GM10248 (cell line): ENCODE measurements around the gene WDR6.

Source experiments
- CTCF ChIA-PET: fragments of 300-600 bp; sonication (Branson Sonifier 250); formaldehyde crosslinking; extraction: SDS; loops from one replicate; lab custom pipeline; 2021; ENCODE audit warnings: antibody characterized with exemption; lab: Yijun Ruan, JAX
- POLR2A ChIA-PET: fragments of 350-650 bp; sonication (Branson Sonifier 250); formaldehyde crosslinking; extraction: SDS; loops from one replicate; lab custom pipeline; 2020; ENCODE audit warnings: antibody characterized with exemption; lab: Yijun Ruan, JAX
- DNase-seq: peaks from one replicate; pipeline ENCODE4 v3.0.0; 2012; ENCODE audit errors: extremely low spot score
- CTCF ChIP-seq: IDR thresholded peaks from 2 replicates; pipeline ENCODE4 v1.5.1; 2012; ENCODE audit warnings: mild to moderate bottlenecking, low read depth; ENCODE audit errors: extremely low read depth, missing control alignments, control extremely low read depth

Gene WDR6

DNA sequence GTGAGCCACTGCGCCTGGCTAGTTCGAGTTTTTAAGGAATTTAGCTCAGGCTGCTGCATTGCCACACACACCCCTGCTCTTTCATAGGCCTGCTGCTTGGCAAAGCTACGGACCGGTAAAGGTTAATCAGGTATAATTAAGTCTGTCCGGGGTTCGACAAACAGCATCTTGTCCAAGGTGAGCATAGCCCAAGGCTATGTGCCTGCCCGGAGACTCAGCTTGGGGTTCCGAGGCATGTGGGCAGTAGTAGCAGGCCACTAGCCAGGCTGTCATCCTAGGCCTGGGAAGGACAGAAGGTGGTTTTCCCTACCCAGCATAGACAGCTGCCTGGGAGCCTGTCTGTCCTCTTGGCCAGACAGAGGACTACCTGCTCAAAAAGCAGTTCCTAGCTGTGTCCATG, 10.6 kb upstream of the WDR6 start:
- no peak for DNase-seq
- POLR2A ChIA-PET, result no interaction called here
- TF ChIP-seq CTCF, result no peak
- CTCF ChIA-PET, result interaction anchor here (1.0 to 2.0 kb wide), 5 partner anchors 8 to 25 kb away, joined by 3 to 16 read pairs (median 4); partner anchors contain the start of genes NDUFAF3 and WDR6

DNA sequence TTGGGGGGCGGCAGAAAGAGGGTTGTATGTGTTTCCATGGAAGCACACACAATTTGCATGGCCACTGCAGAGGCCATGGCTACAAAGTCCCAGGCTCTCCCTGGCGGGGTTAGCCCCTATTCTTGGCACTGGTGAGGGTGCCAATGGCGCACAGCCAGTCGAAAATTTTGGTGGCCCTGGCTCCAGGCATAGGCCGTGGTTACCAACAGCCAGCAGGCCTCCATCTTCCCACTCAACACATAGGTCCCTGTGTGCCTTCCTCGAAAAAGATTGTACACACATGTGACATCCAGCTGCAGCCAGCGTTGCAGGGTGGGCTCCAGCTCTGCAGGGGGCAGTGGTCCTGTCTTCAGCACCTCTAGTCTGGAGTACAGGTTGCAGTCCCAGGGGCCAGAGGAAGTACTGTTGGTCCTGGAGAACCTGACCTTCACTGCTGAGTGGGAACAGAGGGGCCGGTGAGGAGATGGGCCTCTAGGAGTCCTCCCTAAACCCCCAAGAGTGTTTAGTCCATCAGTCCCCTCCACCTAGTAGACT, 10.0 kb upstream of the WDR6 start:
- TF ChIP-seq CTCF, result no peak
- CTCF ChIA-PET, result interaction anchor here (0.7 to 2.0 kb wide), 6 partner anchors 9 to 25 kb away, joined by 3 to 16 read pairs (median 4); partner anchors contain the start of genes NDUFAF3 and WDR6
- no peak for DNase-seq
- POLR2A ChIA-PET, result interaction anchor here (1.3 kb wide), 1 partner anchor 10 kb away, joined by 3 read pairs; the partner anchor contains the start of gene WDR6

GRCh38 chr3:48997714-48998637, 9.2 kb upstream of the WDR6 start:
- no peak for TF ChIP-seq CTCF
- no peak for DNase-seq
- POLR2A ChIA-PET, result interaction anchor here (1.3 kb wide), 1 partner anchor 9 kb away, joined by 3 read pairs; the partner anchor contains the start of gene WDR6
- CTCF ChIA-PET, result interaction anchor here (0.7 to 2.0 kb wide), 4 partner anchors 10 to 22 kb away, joined by 3 to 16 read pairs (median 3); partner anchors contain the start of gene WDR6

- TF ChIP-seq CTCF, result no peak
- ChIA-PET CTCF (interaction anchor here (0.7 to 1.6 kb wide), 2 partner anchors 10 to 12 kb away, joined by 3 to 4 read pairs; partner anchors contain the start of gene P4HTM), POLR2A (no interaction called here)
- DNase-seq, result no peak
Observed at GRCh38 chr3:48999085-48999858, 7.9 kb upstream of the WDR6 start.

DNA sequence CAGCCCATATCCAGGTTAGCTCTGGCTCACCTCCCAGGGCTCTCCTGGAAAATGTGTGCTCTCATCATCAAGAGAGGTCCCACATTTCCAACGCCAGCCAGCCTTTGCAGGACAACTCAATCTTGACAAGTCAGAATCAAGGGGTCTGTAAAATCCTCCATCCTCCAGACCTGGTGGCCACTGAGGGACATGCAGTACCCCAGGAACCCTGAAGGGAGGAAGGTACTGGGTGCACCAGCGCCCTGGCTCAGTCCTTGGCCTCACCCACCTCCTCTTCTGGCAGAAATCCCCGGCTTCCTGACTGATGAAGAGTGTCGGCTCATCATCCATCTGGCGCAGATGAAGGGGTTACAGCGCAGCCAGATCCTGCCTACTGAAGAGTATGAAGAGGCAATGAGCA, 6.0 kb upstream of the WDR6 start:
- ChIA-PET CTCF (interaction anchor here (1.0 kb wide), 1 partner anchor 10 kb away, joined by 3 read pairs; no protein-coding TSS in a partner anchor), POLR2A (no interaction called here)
- no peak for DNase-seq
- TF ChIP-seq CTCF, result no peak
